ENCODE results near the gene STRN4.

Gene STRN4

GRCh38 chr19:46691948-46692347 lies 54.3 kb downstream of the STRN4 start:
- H3K4me3 ChIP-seq (ENCODE audit: control insufficient read depth, low read depth, low read length) = no peak overlapping the region
- TF ChIP-seq, protein P1, sequence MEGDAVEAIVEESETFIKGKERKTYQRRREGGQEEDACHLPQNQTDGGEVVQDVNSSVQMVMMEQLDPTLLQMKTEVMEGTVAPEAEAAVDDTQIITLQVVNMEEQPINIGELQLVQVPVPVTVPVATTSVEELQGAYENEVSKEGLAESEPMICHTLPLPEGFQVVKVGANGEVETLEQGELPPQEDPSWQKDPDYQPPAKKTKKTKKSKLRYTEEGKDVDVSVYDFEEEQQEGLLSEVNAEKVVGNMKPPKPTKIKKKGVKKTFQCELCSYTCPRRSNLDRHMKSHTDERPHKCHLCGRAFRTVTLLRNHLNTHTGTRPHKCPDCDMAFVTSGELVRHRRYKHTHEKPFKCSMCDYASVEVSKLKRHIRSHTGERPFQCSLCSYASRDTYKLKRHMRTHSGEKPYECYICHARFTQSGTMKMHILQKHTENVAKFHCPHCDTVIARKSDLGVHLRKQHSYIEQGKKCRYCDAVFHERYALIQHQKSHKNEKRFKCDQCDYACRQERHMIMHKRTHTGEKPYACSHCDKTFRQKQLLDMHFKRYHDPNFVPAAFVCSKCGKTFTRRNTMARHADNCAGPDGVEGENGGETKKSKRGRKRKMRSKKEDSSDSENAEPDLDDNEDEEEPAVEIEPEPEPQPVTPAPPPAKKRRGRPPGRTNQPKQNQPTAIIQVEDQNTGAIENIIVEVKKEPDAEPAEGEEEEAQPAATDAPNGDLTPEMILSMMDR (IDR thresholded peaks at IDR 0.05; ENCODE audit: control insufficient read depth, insufficient read depth, low read depth, low read length, missing control alignments) = no peak
- DNase-seq (ENCODE audit: low read depth) = no peak

DNA sequence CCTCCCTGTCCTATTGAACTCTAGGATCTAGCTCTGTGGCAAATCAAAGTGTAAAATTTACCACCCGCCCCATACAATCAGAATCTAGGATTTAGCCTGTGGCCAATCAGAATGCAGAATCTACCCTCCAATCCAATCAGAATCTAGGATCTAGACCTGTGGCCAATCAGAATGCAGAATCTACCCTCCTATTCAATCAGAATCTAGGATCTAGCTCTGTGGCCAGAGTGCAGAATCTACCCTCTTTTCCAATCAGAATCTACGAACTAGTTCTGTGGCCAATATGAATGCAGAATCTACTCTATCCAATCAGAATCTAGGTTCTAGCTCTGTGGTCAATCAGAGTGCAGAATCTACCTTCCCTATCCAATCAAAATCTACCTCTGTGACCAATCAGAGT lies 55.1 kb downstream of the STRN4 start:
- DNase-seq (ENCODE audit: low read depth) = no peak

DNA sequence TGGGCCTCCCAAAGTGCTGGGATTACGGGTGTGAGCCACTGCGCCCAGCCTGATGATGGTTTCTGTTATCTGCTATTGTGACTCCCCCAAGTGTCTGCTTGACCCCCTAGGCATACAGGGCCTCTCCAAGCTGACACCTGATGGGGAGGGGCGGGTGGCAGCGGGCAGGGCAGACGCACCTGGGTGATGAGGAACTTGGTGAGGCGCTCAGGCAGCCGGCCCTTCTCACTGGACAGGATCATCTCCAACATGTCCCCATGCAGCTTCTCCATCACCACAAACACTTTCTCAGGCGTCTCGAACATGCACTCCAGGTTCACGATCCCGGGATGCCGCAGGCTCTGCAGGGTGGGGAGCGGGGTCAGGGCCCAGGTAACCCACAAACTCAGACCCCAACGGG lies 56.9 kb downstream of the STRN4 start:
- TF ChIP-seq, protein P1 (IDR thresholded peaks at IDR 0.05; ENCODE audit: control insufficient read depth, insufficient read depth, low read depth, low read length, missing control alignments) = no peak
- DNase-seq (ENCODE audit: low read depth) = no peak
- H3K4me3 ChIP-seq (ENCODE audit: control insufficient read depth, low read depth, low read length) = no peak overlapping the region

More for the DNA sequence above, 55.1 kb downstream of the STRN4 start:
- H3K4me3 ChIP-seq (ENCODE audit: control insufficient read depth, low read depth, low read length) = no peak overlapping the region
- TF ChIP-seq, protein P1 (IDR thresholded peaks at IDR 0.05; ENCODE audit: control insufficient read depth, insufficient read depth, low read depth, low read length, missing control alignments) = no peak

- TF ChIP-seq, protein P1 (IDR thresholded peaks at IDR 0.05; ENCODE audit: control insufficient read depth, insufficient read depth, low read depth, low read length, missing control alignments) = no peak
- no peak overlapping the region for H3K4me3 ChIP-seq (ENCODE audit: control insufficient read depth, low read depth, low read length)
- DNase-seq (ENCODE audit: low read depth) = no peak
Measured at GRCh38 chr19:46687438-46688145, 58.7 kb downstream of the STRN4 start.

DNA sequence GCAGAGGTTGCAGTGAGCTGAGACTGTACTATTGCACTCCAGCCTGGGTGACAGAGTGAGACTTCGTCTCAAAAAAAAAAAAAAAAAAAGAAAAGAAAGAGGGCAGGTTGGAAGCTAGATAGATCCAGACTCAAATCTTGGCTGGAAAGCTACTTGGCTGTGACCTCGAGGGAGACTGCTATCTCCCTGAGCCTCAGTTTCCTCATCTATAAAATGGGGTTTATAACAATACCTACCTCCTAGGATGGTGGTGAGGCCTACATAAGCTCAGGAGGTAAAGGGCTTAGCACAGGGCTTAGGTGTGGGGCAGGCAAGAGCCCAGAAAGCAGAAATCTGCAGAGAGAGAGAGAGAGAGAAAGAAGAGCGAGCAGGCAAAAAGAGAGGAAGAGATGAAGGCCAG lies 61.1 kb downstream of the STRN4 start:
- TF ChIP-seq, protein P1 (IDR thresholded peaks at IDR 0.05; ENCODE audit: control insufficient read depth, insufficient read depth, low read depth, low read length, missing control alignments) = no peak
- H3K4me3 ChIP-seq (ENCODE audit: control insufficient read depth, low read depth, low read length) = no peak overlapping the region
- DNase-seq (ENCODE audit: low read depth) = no peak

GRCh38 chr19:46678110-46678732 lies 68.0 kb downstream of the STRN4 start:
- TF ChIP-seq, protein P1 (IDR thresholded peaks at IDR 0.05; ENCODE audit: control insufficient read depth, insufficient read depth, low read depth, low read length, missing control alignments) = no peak
- no peak overlapping the region for H3K4me3 ChIP-seq (ENCODE audit: control insufficient read depth, low read depth, low read length)
- DNase-seq (ENCODE audit: low read depth) = no peak

Measured in AG09309 (cell line).